NCI-H2107 (cell line): Measurements from ENCODE around the gene OR2T35.
A peak's percentile ranks its signal among the peaks of the same experiment; 100 is the strongest.

Experiments
- DNase-seq: peaks from one replicate; lab custom pipeline; 2025; lab: John Stamatoyannopoulos, UW

The OR2T35 gene

DNA sequence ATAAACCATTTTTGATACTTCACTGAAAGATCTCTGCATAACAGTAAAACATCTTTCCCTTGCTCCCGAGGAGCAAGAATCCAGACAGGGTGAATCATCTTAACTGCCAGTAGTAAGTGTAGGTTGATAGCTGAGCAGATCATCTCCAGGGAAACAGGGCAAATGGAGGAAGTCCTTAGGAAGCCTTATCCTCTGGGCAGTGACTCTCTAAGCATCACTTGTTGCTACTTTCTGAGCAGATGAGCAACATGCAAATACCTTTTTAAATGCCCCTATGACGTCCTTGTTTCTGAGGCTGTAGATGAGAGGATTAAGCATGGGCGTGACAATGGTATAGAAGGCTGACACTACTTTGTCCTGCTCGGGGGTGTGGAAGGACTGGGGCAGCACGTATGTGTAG lies 19.1 kb downstream of the OR2T35 start:
- no peak for DNase-seq

DNA sequence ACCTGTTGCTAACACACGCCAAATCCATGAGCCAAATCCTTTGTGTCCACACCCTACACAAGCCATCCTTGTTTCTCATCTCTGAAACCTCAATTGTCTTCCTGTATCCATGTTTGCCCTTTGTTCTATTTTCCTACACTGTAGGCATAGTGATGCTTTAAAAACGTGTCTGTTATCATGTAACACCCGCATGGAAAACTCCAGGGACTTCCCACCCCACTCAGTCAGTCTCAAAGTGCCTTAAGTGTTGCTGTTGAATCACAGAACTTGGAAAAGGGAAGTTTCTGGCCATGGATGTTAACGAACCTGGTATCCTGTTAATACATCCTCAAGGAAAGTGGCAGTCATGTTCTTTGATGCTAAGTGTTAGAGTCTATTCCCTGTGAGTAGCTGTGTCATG lies 19.9 kb downstream of the OR2T35 start:
- DNase-seq, result no peak

DNA sequence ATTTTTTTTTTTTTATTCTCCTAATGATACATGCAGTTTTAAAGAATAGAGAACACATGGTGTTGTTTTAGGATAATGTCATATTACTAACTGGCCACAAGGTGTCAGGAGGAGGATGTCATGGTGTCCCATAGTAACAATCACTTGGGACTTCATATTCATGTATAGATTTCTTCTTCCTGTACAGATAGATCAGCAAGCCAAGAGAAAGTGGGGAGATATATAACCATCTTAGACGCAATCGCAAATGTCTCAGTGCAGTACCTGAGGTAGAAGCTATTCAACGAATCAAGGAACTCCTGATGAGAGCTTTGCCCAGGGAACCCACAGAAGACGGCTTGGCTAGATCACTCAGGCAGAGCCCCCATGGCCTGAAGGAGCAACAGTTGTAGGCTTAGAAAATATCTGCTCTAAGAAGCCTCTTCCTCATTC lies 22.5 kb downstream of the OR2T35 start:
- DNase-seq, result peak; percentile 12

DNA sequence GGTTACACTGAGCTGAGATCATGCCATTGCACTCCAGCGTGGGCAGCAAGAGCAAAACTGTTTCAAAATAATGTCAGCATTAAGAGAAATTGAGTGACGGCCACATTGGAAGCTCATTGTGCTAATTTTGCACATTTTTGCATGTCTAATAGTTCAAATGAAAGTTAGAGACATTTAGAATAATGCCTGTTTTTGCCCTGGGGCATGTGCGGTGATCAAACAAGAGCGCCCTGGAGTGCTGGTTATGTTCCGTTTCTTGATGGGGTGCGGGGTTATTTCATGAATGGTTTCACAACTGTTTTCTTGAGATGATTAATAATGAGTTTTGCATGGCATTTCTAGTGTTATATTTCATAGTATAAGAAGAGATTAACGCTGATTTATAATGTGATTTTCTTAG lies 23.3 kb downstream of the OR2T35 start:
- no peak for DNase-seq

DNA sequence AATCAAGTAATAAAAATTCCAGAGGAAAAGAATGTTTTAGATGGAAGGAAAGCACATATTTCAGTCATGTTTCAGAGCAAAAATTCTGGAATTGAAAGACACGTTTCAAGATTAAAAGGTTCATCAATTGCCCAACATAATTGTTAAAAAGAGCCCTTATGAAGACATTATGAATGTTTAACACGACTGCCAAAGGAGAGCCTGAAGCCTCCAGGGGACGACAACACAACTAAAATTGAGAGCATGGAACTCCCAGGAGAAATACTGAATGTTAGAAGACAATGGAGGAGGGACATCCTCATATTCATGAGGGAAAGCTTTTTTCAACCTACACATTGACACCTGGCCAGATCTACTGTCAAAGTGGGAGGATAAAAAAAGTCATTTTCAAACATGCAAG lies 26.2 kb downstream of the OR2T35 start:
- no peak for DNase-seq

- no peak for DNase-seq
Measured at GRCh38 chr1:248618119-248618518, 27.0 kb downstream of the OR2T35 start.

GRCh38 chr1:248613742-248614141 lies 31.3 kb downstream of the OR2T35 start:
- DNase-seq, result no peak

DNA sequence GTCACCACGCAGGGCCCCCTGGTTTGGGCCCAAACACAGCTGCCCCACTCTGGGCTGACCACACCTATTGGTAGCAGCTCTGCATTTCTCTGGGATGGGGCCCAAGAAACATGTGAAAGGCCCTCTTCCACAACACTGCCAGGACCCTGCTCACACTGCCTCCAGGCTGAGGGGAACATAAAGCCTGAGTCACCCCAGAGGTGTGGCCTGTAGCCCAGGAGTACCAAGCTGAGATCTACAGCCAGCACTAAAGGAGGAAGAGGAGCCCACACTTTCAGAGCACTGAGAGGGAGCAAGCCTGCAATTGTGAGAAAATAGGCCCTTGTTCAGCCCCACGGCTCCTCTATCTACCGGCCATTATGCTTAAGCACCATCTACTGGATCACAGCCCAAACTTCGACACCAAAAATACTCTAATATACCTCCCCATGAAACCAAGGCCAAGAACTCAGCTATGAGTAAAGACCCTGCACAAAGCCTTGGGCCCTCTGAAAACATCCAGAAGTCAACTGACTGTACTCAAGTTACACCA lies 33.1 kb downstream of the OR2T35 start:
- DNase-seq, result no peak

GRCh38 chr1:248610301-248610700 lies 34.8 kb downstream of the OR2T35 start:
- DNase-seq, result no peak

- DNase-seq, result no peak
Measured at GRCh38 chr1:248599396-248599795, 45.7 kb downstream of the OR2T35 start.

- DNase-seq, result no peak
Measured at GRCh38 chr1:248597589-248597988, 47.5 kb downstream of the OR2T35 start, which contains the start of gene OR2T10. Gene OR2T10 (minus strand): TSS chr1:248597700. CDS start chr1:248593768, 3,932 bp downstream.

- no peak for DNase-seq
Measured at GRCh38 chr1:248596615-248597014, 48.5 kb downstream of the OR2T35 start.

DNA sequence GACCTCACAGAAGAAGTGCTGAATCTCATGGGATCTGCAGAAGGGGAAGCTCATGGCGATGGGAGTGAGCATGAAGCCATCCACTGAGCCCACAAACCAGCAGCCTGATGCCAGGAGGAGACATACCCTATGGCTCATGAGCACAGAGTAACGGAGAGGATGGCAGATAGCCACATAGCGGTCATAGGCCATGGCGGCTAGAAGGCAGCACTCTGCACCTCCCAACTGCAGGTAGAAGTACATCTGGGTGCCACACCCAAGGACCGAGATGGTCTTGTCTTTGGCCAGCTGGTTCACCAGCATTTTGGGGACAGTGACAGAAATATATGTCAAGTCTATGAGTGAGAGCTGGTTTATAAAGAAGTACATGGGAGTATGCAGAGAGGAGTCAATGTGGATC lies 51.9 kb downstream of the OR2T35 start:
- no peak for DNase-seq

- no peak for DNase-seq
Measured at GRCh38 chr1:248592655-248593054, 52.4 kb downstream of the OR2T35 start.

DNA sequence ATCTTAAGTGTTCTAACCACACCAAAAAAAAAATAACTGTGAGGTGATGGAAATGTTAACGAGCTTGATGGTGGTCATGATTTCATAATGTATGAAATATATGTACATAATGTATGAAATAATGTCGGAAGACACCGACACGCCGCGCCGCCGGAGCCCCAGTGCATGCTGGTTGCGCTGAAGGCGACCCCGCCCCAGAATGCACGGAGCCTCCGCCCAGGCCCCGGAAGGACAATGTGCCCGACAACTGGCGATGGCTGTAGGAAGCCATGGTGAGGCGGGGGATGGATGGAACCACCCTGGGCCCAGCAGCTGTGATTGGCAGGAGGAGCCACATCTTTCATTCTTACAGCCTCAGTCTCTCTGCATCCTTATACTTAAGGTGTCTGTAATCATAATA lies 55.0 kb downstream of the OR2T35 start:
- DNase-seq, result no peak

DNA sequence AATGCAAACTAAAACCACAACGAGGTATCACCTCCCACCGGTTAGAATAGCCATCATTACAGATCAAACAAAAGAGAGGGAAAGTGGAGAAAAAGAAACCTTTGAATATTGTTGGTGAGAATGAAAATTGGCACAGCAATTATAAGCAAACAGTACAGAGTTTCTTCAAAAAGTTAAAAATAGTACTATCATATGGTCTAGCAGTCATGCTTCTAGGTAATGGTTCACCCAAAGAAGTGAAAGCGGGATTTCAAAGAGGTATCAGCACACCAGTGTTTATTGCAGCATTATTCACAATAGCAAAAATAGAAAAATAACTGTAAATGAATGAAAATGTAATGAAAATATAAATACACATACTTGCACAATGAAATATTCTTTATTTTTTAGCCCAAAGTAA lies 55.7 kb downstream of the OR2T35 start:
- DNase-seq, result no peak
